Measurements from ENCODE around the gene IPO8.

IPO8 gene

DNA sequence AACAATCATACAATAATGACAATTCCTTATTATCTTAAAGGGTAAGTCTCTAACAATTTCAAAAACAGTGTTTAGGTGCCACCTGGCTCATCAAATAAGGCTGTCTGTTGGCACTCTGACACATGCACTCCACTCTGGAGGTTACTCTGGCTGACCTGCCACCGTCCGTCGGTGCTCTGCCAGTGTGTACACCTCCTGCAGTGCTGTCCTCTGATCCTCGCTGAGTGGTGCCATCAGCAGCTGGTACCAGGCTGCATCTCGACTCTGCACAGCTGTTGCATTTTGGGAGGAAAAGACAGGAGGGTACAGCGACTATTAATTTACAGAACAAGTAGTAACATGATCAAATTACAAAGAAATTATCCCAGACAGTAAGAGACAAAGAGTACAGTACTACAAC, 63.9 kb downstream of the IPO8 start:
- DNase-seq (ENCODE audit: extremely low read depth, insufficient read length), result no peak
- Histone ChIP-seq H3K27me3 (replicated peaks; ENCODE audit: control insufficient read depth, insufficient read depth, low read length) (no peaks in the 10 kb centered on the region), H3K36me3 (ENCODE audit: control insufficient read depth, insufficient read depth, low read length) (peaks cover 4% of the 10 kb centered on the region; the same call in 1 of the 2 replicates), H3K4me3 (replicated peaks; ENCODE audit: low read depth, low read length) (no peak overlapping the region)
- TF ChIP-seq, protein P1, sequence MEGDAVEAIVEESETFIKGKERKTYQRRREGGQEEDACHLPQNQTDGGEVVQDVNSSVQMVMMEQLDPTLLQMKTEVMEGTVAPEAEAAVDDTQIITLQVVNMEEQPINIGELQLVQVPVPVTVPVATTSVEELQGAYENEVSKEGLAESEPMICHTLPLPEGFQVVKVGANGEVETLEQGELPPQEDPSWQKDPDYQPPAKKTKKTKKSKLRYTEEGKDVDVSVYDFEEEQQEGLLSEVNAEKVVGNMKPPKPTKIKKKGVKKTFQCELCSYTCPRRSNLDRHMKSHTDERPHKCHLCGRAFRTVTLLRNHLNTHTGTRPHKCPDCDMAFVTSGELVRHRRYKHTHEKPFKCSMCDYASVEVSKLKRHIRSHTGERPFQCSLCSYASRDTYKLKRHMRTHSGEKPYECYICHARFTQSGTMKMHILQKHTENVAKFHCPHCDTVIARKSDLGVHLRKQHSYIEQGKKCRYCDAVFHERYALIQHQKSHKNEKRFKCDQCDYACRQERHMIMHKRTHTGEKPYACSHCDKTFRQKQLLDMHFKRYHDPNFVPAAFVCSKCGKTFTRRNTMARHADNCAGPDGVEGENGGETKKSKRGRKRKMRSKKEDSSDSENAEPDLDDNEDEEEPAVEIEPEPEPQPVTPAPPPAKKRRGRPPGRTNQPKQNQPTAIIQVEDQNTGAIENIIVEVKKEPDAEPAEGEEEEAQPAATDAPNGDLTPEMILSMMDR (IDR thresholded peaks at IDR 0.05; ENCODE audit: insufficient read depth, low read length, poor library complexity, severe bottlenecking), result no peak

GRCh38 chr12:30630979-30631285, 64.7 kb downstream of the IPO8 start:
- H3K4me3 ChIP-seq (replicated peaks; ENCODE audit: low read depth, low read length), result no peak overlapping the region
- H3K27me3 ChIP-seq (replicated peaks; ENCODE audit: control insufficient read depth, insufficient read depth, low read length), result no peaks in the 10 kb centered on the region
- no peak for DNase-seq (ENCODE audit: extremely low read depth, insufficient read length)
- TF ChIP-seq, protein P1 (IDR thresholded peaks at IDR 0.05; ENCODE audit: insufficient read depth, low read length, poor library complexity, severe bottlenecking), result no peak
- peaks cover 4% of the 10 kb centered on the region; the same call in 1 of the 2 replicates for H3K36me3 ChIP-seq (ENCODE audit: control insufficient read depth, insufficient read depth, low read length)

DNA sequence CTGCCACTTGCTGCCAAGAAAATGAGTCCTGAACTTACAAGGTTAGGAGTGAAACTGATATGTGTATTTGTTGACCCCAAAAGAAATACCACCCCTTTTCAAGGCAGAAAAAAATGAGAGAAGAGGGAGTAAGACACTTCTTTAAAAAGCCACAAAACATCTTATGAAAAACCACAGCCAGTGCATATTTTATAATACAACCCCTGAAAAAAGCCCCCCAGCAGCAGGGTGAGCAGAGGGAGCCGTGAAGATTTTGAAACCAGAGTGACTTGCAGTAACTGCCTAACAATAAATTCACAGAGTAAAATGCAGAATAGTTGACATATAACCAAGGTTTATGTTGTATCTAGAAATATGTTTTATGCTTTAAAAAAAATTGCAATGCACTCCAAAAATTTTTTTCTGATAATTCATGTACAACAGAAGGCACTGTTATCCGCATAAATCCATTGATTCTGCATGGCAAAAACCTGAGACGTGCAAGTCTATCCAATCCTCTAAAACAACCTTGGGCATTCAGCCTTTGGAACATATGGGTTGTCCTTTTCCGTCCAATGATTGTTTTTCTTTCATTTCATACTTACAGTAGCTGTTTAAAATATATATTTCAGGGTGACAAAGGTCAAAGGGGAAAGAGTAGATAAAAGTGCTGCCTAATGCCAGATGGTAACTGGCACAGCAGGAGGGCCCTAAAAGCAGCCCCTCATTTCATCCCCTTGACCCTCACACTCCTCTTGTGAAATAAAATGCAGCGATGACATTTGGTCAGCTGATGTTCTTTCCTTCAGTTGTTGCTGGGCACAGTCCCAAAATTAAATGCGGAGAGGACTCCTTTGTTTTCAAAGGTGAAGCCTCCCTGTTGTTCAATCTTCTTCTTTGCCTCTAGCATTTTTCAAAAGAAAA, 65.3 kb downstream of the IPO8 start:
- TF ChIP-seq, protein P1 (IDR thresholded peaks at IDR 0.05; ENCODE audit: insufficient read depth, low read length, poor library complexity, severe bottlenecking), result no peak
- Histone ChIP-seq H3K36me3 (ENCODE audit: control insufficient read depth, insufficient read depth, low read length) (peaks cover 4% of the 10 kb centered on the region; the same call in 1 of the 2 replicates), H3K4me3 (replicated peaks; ENCODE audit: low read depth, low read length) (no peak overlapping the region), H3K27me3 (replicated peaks; ENCODE audit: control insufficient read depth, insufficient read depth, low read length) (no peaks in the 10 kb centered on the region)
- DNase-seq (ENCODE audit: extremely low read depth, insufficient read length), result no peak

DNA sequence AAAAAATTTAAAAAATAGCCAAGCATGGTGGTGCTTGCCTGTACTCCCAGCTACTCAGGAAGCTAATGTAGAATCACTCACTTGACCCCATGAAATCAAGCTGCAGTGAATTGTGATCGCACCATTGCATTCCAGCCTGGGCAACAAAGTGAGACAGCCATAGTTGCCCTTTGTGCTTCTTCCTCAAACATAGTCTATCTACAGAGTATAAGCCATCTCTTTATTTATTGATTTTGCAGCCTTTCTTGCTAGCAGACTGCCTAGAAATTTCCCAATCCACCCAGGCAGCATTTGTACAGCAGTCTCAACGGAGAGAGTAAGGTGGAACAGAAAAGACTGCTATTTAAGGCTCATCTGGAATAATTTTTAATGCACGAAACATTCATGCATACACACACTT, 68.8 kb downstream of the IPO8 start:
- no peaks in the 10 kb centered on the region for H3K27me3 ChIP-seq (replicated peaks; ENCODE audit: control insufficient read depth, insufficient read depth, low read length)
- H3K4me3 ChIP-seq (replicated peaks; ENCODE audit: low read depth, low read length), result no peak overlapping the region
- DNase-seq (ENCODE audit: extremely low read depth, insufficient read length), result no peak
- TF ChIP-seq, protein P1 (IDR thresholded peaks at IDR 0.05; ENCODE audit: insufficient read depth, low read length, poor library complexity, severe bottlenecking), result no peak
- H3K36me3 ChIP-seq (ENCODE audit: control insufficient read depth, insufficient read depth, low read length), result peaks cover 4% of the 10 kb centered on the region; the same call in 1 of the 2 replicates

DNA sequence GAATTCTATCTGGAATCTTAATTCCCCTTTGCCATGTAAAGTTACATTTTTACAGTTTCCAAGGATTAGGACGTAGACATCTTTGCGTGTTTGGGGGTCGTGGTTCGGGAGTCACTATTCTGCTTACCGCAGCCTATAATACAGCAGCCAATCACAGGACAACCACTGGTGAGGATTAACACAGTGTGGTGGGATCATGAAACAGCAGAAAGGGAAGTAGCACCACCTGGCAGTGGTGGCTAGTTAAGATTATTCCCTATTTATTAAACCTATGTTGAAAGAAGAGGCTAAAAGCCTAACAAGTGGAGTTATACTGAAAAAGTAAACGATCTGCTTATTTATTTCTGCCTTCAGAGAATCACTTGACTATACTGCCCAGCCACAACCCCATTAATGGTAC, 71.7 kb downstream of the IPO8 start:
- peaks cover 2% of the 10 kb centered on the region; the same call in 1 of the 2 replicates for H3K36me3 ChIP-seq (ENCODE audit: control insufficient read depth, insufficient read depth, low read length)
- no peak overlapping the region for H3K4me3 ChIP-seq (replicated peaks; ENCODE audit: low read depth, low read length)
- TF ChIP-seq, protein P1 (IDR thresholded peaks at IDR 0.05; ENCODE audit: insufficient read depth, low read length, poor library complexity, severe bottlenecking), result no peak
- no peak for DNase-seq (ENCODE audit: extremely low read depth, insufficient read length)
- no peaks in the 10 kb centered on the region for H3K27me3 ChIP-seq (replicated peaks; ENCODE audit: control insufficient read depth, insufficient read depth, low read length)
